WTC11 (cell line): Measurements from ENCODE around the gene AP5Z1. TPM values are rescaled to one million over a fixed set of nuclear protein-coding genes. Genes with fewer than 3 reads are reported as not detected.

Experiments used
- ATAC-seq: fragments of 200-7000 bp; cut with Tn5 transposase; 2 replicates; pipeline ENCODE4 v1.10.0; 2021; ENCODE audit warnings: mild to moderate bottlenecking, moderate library complexity
- CTCF ChIA-PET: fragments of 300-600 bp; sonication (Branson Sonifier 250); formaldehyde crosslinking; loops from one replicate; lab custom pipeline; 2021; ENCODE audit warnings: antibody characterized with exemption; lab: Charles Lee
- POLR2A ChIA-PET: fragments of 350-600 bp; sonication (Branson Sonifier 250); formaldehyde crosslinking; loops from one replicate; lab custom pipeline; 2021; ENCODE audit warnings: antibody characterized with exemption; lab: Charles Lee
- DNase-seq: peaks from one replicate; pipeline ENCODE4 v3.0.0; 2021; ENCODE audit warnings: low spot score
- H3K27ac Mint-ChIP-seq: 2 replicates; pipeline ENCODE4 v1.8.0; 2021; ENCODE audit warnings: mixed read lengths
- H3K27me3 Mint-ChIP-seq: 2 replicates; pipeline ENCODE4 v1.8.0; 2021; ENCODE audit warnings: low read depth, mild to moderate bottlenecking, moderate library complexity, mixed read lengths
- H3K36me3 Mint-ChIP-seq: 2 replicates; pipeline ENCODE4 v1.8.0; 2021; ENCODE audit warnings: mixed read lengths
- H3K4me1 Mint-ChIP-seq: 2 replicates; pipeline ENCODE4 v1.8.0; 2022; ENCODE audit warnings: mixed read lengths
- H3K4me3 Mint-ChIP-seq: 2 replicates; pipeline ENCODE4 v1.8.0; 2021; ENCODE audit warnings: mild to moderate bottlenecking, moderate library complexity, mixed read lengths
- H3K9me3 Mint-ChIP-seq: 2 replicates; pipeline ENCODE4 v1.8.0; 2021; ENCODE audit warnings: mixed read lengths
- E2F1 ChIP-seq: sonication (generic); formaldehyde crosslinking; IDR thresholded peaks from 2 replicates; pipeline ENCODE4 v1.8.0; 2022; ENCODE audit warnings: mild to moderate bottlenecking, missing genetic modification reagents
- E2F4 ChIP-seq: sonication (generic); formaldehyde crosslinking; IDR thresholded peaks from 2 replicates; pipeline ENCODE4 v1.8.1; 2022; ENCODE audit warnings: low read depth, mild to moderate bottlenecking, moderate library complexity, missing genetic modification reagents, borderline replicate concordance
- FOXP1 ChIP-seq: sonication (generic); formaldehyde crosslinking; IDR thresholded peaks from 2 replicates; pipeline ENCODE4 v1.8.0; 2022; ENCODE audit warnings: missing genetic modification reagents, mild to moderate bottlenecking, moderate library complexity, borderline replicate concordance
- IRF1 ChIP-seq: sonication (generic); formaldehyde crosslinking; IDR thresholded peaks from 2 replicates; pipeline ENCODE4 v1.8.0; 2023; ENCODE audit warnings: missing genetic modification reagents
- NR1H2 ChIP-seq: sonication (generic); formaldehyde crosslinking; IDR thresholded peaks from 2 replicates; pipeline ENCODE4 v1.9.0; 2021; ENCODE audit warnings: mild to moderate bottlenecking, moderate library complexity, missing genetic modification reagents
- NR3C1 ChIP-seq: sonication (generic); formaldehyde crosslinking; conservative IDR thresholded peaks from 2 replicates; pipeline ENCODE4 v1.8.1; 2023; ENCODE audit warnings: low read depth, mild to moderate bottlenecking, missing genetic modification reagents
- SMAD4 ChIP-seq: sonication (generic); formaldehyde crosslinking; IDR thresholded peaks from 2 replicates; pipeline ENCODE4 v1.8.0; 2022; ENCODE audit warnings: mild to moderate bottlenecking, missing genetic modification reagents
- SOX15 ChIP-seq: fragments of 250-450 bp; sonication (Bioruptor Pico); IDR thresholded peaks from 2 replicates; pipeline ENCODE4 v1.9.0; 2021; ENCODE audit warnings: mild to moderate bottlenecking
- ZBTB21 ChIP-seq: sonication (generic); formaldehyde crosslinking; IDR thresholded peaks from 2 replicates; pipeline ENCODE4 v1.8.1; 2023; ENCODE audit warnings: mild to moderate bottlenecking, missing genetic modification reagents, borderline replicate concordance
- ZNF121 ChIP-seq: sonication (generic); formaldehyde crosslinking; IDR thresholded peaks from 2 replicates; pipeline ENCODE4 v1.8.0; 2023; ENCODE audit warnings: missing genetic modification reagents
- ZNF232 ChIP-seq: sonication (generic); formaldehyde crosslinking; IDR thresholded peaks from 2 replicates; pipeline ENCODE4 v1.8.0; 2022; ENCODE audit warnings: mild to moderate bottlenecking, missing genetic modification reagents
- ZNF532 ChIP-seq: fragments of 250-450 bp; sonication (Bioruptor Pico); IDR thresholded peaks from 2 replicates; pipeline ENCODE4 v1.9.0; 2021; ENCODE audit warnings: mild to moderate bottlenecking, borderline replicate concordance
- ZNF671 ChIP-seq: fragments of 250-450 bp; sonication (Bioruptor Pico); IDR thresholded peaks from 2 replicates; pipeline ENCODE4 v1.8.0; 2021; ENCODE audit warnings: mild to moderate bottlenecking
- total RNA-seq: library from RNA; stranded (reverse); gene quantifications from 3 replicates; pipeline ENCODE4 v1.2.3, GENCODE V29; 2021
- TF ChIP-seq, protein P1 (sequence below): sonication (generic); formaldehyde crosslinking; conservative IDR thresholded peaks from 2 replicates; pipeline ENCODE4 v1.8.1; 2022; ENCODE audit warnings: mild to moderate bottlenecking, missing genetic modification reagents
- TF ChIP-seq, protein P2 (sequence below): sonication (generic); formaldehyde crosslinking; conservative IDR thresholded peaks from 2 replicates; pipeline ENCODE4 v1.8.1; 2023; ENCODE audit warnings: mild to moderate bottlenecking, low read depth, missing genetic modification reagents, moderate library complexity
- TF ChIP-seq, protein P3 (sequence below): sonication (generic); formaldehyde crosslinking; IDR thresholded peaks from 2 replicates; pipeline ENCODE4 v1.8.1; 2023; ENCODE audit warnings: mild to moderate bottlenecking, missing genetic modification reagents

The AP5Z1 gene
- total RNA-seq, 1 experiment from 2014 or later: 29.4 TPM

DNA sequence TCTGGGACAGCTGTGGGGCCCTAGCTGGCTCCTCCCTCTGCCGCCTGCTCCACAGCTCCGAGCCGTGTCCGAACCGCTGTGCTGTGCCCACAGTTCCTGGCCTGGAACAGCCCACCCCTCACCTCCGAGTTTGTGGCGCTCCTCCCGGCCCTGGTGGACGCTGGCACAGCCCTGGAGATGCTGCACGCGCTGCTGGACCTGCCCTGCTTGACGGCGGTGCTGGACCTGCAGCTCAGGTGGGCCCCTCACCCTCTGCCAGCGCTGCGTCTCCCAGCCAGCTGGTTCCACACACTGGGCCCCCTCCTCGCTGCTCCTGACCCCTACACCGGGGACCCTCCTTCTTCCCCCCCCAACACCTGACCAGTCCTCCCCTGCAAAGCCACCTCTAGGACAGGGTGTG, 12.1 kb downstream of the AP5Z1 start:
- H3K27me3 Mint-ChIP-seq: no peaks in the 10 kb centered on the region
- DNase-seq (no peak), ATAC-seq (no peak)
- H3K36me3 Mint-ChIP-seq: peaks cover 3% of the 10 kb centered on the region; the same call in 1 of the 2 replicates
- no peaks in the 10 kb centered on the region for H3K9me3 Mint-ChIP-seq
- POLR2A ChIA-PET: no interaction called here
- no peak overlapping the region for H3K4me3 Mint-ChIP-seq
- no peaks in the 10 kb centered on the region for H3K4me1 Mint-ChIP-seq
- TF ChIP-seq FOXP1 (no peak), ZNF532 (no peak), E2F4 (CRISPR knock-in tag) (no peak), ZBTB21 (no peak), E2F1 (CRISPR knock-in tag) (no peak), ZNF232 (CRISPR knock-in tag) (no peak), NR1H2 (no peak), ZNF671 (no peak), ZNF121 (CRISPR knock-in tag) (no peak), IRF1 (CRISPR knock-in tag) (no peak), SOX15 (no peak), SMAD4 (CRISPR knock-in tag) (no peak), NR3C1 (no peak)
- TF ChIP-seq, protein P1, sequence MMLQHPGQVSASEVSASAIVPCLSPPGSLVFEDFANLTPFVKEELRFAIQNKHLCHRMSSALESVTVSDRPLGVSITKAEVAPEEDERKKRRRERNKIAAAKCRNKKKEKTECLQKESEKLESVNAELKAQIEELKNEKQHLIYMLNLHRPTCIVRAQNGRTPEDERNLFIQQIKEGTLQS: no peak
- TF ChIP-seq, protein P2, sequence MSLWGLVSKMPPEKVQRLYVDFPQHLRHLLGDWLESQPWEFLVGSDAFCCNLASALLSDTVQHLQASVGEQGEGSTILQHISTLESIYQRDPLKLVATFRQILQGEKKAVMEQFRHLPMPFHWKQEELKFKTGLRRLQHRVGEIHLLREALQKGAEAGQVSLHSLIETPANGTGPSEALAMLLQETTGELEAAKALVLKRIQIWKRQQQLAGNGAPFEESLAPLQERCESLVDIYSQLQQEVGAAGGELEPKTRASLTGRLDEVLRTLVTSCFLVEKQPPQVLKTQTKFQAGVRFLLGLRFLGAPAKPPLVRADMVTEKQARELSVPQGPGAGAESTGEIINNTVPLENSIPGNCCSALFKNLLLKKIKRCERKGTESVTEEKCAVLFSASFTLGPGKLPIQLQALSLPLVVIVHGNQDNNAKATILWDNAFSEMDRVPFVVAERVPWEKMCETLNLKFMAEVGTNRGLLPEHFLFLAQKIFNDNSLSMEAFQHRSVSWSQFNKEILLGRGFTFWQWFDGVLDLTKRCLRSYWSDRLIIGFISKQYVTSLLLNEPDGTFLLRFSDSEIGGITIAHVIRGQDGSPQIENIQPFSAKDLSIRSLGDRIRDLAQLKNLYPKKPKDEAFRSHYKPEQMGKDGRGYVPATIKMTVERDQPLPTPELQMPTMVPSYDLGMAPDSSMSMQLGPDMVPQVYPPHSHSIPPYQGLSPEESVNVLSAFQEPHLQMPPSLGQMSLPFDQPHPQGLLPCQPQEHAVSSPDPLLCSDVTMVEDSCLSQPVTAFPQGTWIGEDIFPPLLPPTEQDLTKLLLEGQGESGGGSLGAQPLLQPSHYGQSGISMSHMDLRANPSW (CRISPR knock-in tag): no peak
- TF ChIP-seq, protein P3, sequence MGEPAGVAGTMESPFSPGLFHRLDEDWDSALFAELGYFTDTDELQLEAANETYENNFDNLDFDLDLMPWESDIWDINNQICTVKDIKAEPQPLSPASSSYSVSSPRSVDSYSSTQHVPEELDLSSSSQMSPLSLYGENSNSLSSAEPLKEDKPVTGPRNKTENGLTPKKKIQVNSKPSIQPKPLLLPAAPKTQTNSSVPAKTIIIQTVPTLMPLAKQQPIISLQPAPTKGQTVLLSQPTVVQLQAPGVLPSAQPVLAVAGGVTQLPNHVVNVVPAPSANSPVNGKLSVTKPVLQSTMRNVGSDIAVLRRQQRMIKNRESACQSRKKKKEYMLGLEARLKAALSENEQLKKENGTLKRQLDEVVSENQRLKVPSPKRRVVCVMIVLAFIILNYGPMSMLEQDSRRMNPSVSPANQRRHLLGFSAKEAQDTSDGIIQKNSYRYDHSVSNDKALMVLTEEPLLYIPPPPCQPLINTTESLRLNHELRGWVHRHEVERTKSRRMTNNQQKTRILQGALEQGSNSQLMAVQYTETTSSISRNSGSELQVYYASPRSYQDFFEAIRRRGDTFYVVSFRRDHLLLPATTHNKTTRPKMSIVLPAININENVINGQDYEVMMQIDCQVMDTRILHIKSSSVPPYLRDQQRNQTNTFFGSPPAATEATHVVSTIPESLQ (CRISPR knock-in tag): no peak
- CTCF ChIA-PET: interaction anchor here (0.8 kb wide), 1 partner anchor 11 kb away, joined by 3 read pairs; no protein-coding TSS in a partner anchor
- no peak overlapping the region for H3K27ac Mint-ChIP-seq
